ENCODE measurements around the gene LECT2. TPM values are rescaled to one million over a fixed set of nuclear protein-coding genes. Genes with fewer than 3 reads are reported as not detected.

Gene LECT2
- total RNA-seq, 3 donors from 2014 or later, result not detected

- no peak for DNase-seq
- Histone ChIP-seq H3K4me3 (no peak overlapping the region), H3K4me1 (ENCODE audit: low read depth) (no peaks in the 10 kb centered on the region), H3K9me3 (no peaks in the 10 kb centered on the region), H3K36me3 (ENCODE audit: low read depth) (no peaks in the 10 kb centered on the region)
- no peak for ATAC-seq
- no peak for TF ChIP-seq CTCF (IDR thresholded peaks at IDR 0.05)
- intact Hi-C loops (cut with DNase I, micrococcal nuclease), result no loop called here
Measured at GRCh38 chr5:135905144-135905543, 49.6 kb downstream of the LECT2 start.

- ATAC-seq (no peak), DNase-seq (no peak)
- intact Hi-C loops (cut with DNase I, micrococcal nuclease), result no loop called here
- Histone ChIP-seq H3K9me3 (no peaks in the 10 kb centered on the region), H3K36me3 (ENCODE audit: low read depth) (no peaks in the 10 kb centered on the region), H3K4me3 (no peak overlapping the region), H3K4me1 (ENCODE audit: low read depth) (no peaks in the 10 kb centered on the region)
- TF ChIP-seq CTCF (IDR thresholded peaks at IDR 0.05), result no peak
Measured at GRCh38 chr5:135901633-135902032, 53.1 kb downstream of the LECT2 start.

- no peak for DNase-seq
- no peak for ATAC-seq
- H3K36me3 ChIP-seq (ENCODE audit: low read depth), result no peaks in the 10 kb centered on the region
- H3K4me1 ChIP-seq (ENCODE audit: low read depth), result no peaks in the 10 kb centered on the region
- intact Hi-C loops (cut with DNase I, micrococcal nuclease), result no loop called here
- H3K4me3 ChIP-seq, result no peak overlapping the region
- no peak for TF ChIP-seq CTCF (IDR thresholded peaks at IDR 0.05)
- H3K9me3 ChIP-seq, result no peaks in the 10 kb centered on the region
Measured at GRCh38 chr5:135900276-135900675, 54.5 kb downstream of the LECT2 start.

- intact Hi-C loops (cut with DNase I, micrococcal nuclease), result no loop called here
- DNase-seq (no peak), ATAC-seq (no peak)
Measured at GRCh38 chr5:135898651-135899050, 56.1 kb downstream of the LECT2 start.

More at GRCh38 chr5:135898651-135899050, 56.1 kb downstream of the LECT2 start:
- Histone ChIP-seq H3K9me3 (no peaks in the 10 kb centered on the region), H3K4me3 (no peak overlapping the region), H3K36me3 (ENCODE audit: low read depth) (no peaks in the 10 kb centered on the region), H3K4me1 (ENCODE audit: low read depth) (no peaks in the 10 kb centered on the region)
- no peak for TF ChIP-seq CTCF (IDR thresholded peaks at IDR 0.05)

Other genes starting within 250 kb of the LECT2 start
- 1 to 10 TPM; 2.2 to 4.5 (median 3.3) TPM for gene SLC25A48, start 120.3 kb downstream of the LECT2 start, total RNA-seq
- gene IL9, start 59.1 kb downstream of the LECT2 start, total RNA-seq, result not detected
- gene TGFBI, start 74.0 kb upstream of the LECT2 start, total RNA-seq, result 10 to 100 TPM; 26.8 to 77.1 (median 47.0) TPM
- 10 to 100 TPM; 39.7 to 79.8 (median 42.0) TPM for gene SMAD5, start 177.9 kb upstream of the LECT2 start, total RNA-seq
- gene SMIM32, start 238.2 kb upstream of the LECT2 start, total RNA-seq, result 10 to 100 TPM in 1 of 3 donors, 1 to 10 TPM in 2; 1.3 to 14.4 (median 7.9) TPM